NCI-H187 treated with DMSO at 0.1 percent for 48 hours (cell line): ENCODE data around the gene CD226.
"Not testable (repeated sequence)": the region's sequence is repeated elsewhere in the genome, so short reads cannot be mapped to it uniquely, and the experiment has no call there.

ENCODE experiments used
- DNase-seq: peaks from one replicate; lab custom pipeline; 2025; lab: John Stamatoyannopoulos, UW

Gene CD226

GRCh38 chr18:69956665-69957620 is 9.3 kb upstream of the CD226 start:
- no peak for DNase-seq

- no peak for DNase-seq
These were observed 8.4 kb upstream of the CD226 start for GRCh38 chr18:69956057-69956456.

GRCh38 chr18:69954719-69955480 is 7.2 kb upstream of the CD226 start:
- no peak for DNase-seq

- no peak for DNase-seq
These were observed 5.5 kb upstream of the CD226 start for GRCh38 chr18:69953191-69953590.

- DNase-seq = no peak
These were observed 3.5 kb upstream of the CD226 start for GRCh38 chr18:69951182-69951581.

GRCh38 chr18:69949538-69949936 is 1.9 kb upstream of the CD226 start:
- no peak for DNase-seq

- DNase-seq = no peak
These were observed 1.4 kb upstream of the CD226 start for GRCh38 chr18:69948919-69949537.

- no peak for DNase-seq
These were observed 583 bp upstream of the CD226 start for GRCh38 chr18:69948256-69948655.

- no peak for DNase-seq
These were observed 991 bp downstream of the CD226 start for GRCh38 chr18:69946608-69947155.

GRCh38 chr18:69945220-69946114 is 2.2 kb downstream of the CD226 start:
- no peak for DNase-seq

GRCh38 chr18:69944436-69944835 is 3.2 kb downstream of the CD226 start:
- no peak for DNase-seq

GRCh38 chr18:69943021-69943420 is 4.7 kb downstream of the CD226 start:
- DNase-seq = no peak

GRCh38 chr18:69941183-69941582 is 6.5 kb downstream of the CD226 start:
- no peak for DNase-seq

GRCh38 chr18:69939812-69940211 is 7.9 kb downstream of the CD226 start:
- not testable (repeated sequence) for DNase-seq

- DNase-seq = no peak
These were observed 11.5 kb downstream of the CD226 start for GRCh38 chr18:69936191-69936558.

- DNase-seq = no peak
These were observed 12.1 kb downstream of the CD226 start for GRCh38 chr18:69935319-69936190.

- no peak for DNase-seq
These were observed 12.9 kb downstream of the CD226 start for GRCh38 chr18:69934601-69935265.

- DNase-seq = no peak
These were observed 18.5 kb downstream of the CD226 start for GRCh38 chr18:69929041-69929774.

- no peak for DNase-seq
These were observed 31.3 kb downstream of the CD226 start for GRCh38 chr18:69916412-69916811.
